ENCODE measurements around the gene CYP3A7. TPM values are rescaled to one million over a fixed set of nuclear protein-coding genes. Genes with fewer than 3 reads are reported as not detected.

CYP3A7 gene
- polyA plus RNA-seq, 1 of the 3 experiments (the other 2 are of a cell fraction), result not detected

DNA sequence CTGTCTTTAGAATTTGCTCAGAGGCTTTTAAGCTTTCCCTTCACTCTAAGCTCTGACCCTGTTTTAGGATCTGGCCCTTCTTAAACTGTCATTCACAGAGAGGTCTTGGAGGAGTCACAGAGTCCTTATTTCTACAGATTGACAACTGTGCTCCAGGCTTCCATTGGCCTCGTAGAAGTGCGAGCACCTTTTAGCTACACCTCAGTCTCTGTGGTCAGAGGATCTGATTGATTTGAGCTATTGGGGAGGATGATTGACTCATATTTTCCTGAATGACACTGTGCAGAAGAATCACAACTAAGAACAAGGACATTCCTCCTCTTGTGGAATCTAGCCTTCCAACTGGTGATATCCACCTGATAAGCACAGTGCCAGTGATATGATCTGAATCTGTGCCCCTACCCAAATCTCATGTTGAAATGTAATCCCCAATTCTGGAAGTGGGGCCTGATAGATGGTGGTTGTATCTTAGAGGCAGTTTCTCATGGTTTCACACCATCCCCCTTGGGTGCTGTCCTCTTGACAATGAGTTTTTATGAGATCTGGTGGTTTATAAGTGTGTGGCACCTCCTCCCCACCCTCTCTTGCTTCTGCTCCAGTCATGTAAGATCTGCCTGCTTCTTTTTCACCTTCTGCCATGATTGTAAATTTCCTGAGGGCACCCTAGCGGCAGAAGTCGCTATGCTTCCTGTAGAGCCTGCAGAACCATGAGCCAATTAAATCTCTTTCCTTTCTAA lies 3.2 kb downstream of the CYP3A7 start (continued):
- TF ChIP-seq FOSL2 (IDR thresholded peaks at IDR 0.05; ENCODE audit: borderline replicate concordance, low read depth), result no peak

- DNase-seq, result no peak
- no peaks in the 10 kb centered on the region for H4K20me1 ChIP-seq (ENCODE audit: insufficient read depth)
Measured at GRCh38 chr7:99730992-99731391, 4.0 kb downstream of the CYP3A7 start.

DNA sequence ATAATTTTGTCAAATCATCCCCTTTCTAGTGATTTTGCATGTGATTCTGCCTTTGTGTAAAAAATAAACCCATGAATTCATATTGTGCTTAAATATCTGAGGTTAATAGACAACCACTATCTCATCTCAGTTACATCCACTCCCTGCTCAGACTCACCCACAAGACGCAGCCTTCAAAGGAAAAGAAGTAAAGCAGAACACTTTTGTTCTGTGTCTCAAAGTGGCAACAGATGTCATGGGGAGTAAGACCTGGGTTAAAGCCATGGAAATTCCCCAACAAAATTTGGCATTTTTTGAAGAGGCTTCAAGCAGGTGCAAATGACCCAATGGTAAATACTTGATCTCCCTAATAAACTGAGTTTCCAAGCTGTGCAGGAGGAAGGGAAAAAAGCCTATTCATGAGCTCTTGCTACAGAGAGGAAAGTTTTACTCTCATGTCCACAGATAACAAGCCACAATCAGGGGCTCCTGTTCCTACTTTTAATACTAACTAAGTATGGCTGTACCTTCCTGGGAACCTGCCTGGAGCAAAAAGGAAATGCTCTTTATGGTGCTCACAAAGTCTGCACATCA lies 4.7 kb downstream of the CYP3A7 start:
- no peak overlapping the region for H3K27ac ChIP-seq (ENCODE audit: low read depth in 2 of 2, low read length in 1 of 2)
- H3K4me3 ChIP-seq (ENCODE audit: low read depth in 2 of 2, low read length in 1 of 2), result no peak overlapping the region
- no peak overlapping the region for H2AFZ ChIP-seq (ENCODE audit: low read depth)
- no peaks in the 10 kb centered on the region for H3K9me2 ChIP-seq
- CTCF ChIA-PET, result interaction anchor here (0.9 kb wide), 1 partner anchor 10 kb away, joined by 3 read pairs; no protein-coding TSS in a partner anchor
- H3F3A ChIP-seq (replicated peaks; ENCODE audit: insufficient read depth), result no peaks in the 10 kb centered on the region
- no peaks in the 10 kb centered on the region; the same call in 1 of the 2 replicates for H3K27me3 ChIP-seq (ENCODE audit: insufficient read depth)
- POLR2A ChIA-PET, result no interaction called here
- H3K4me1 ChIP-seq (ENCODE audit: control insufficient read depth in 1 of 2, insufficient read depth in 2 of 2, low read depth in 1 of 2, low read length in 1 of 2), result no peaks in the 10 kb centered on the region
- no peaks in the 10 kb centered on the region for H4K20me1 ChIP-seq (ENCODE audit: insufficient read depth)
- DNase-seq, result no peak
- H3K4me2 ChIP-seq, result no peak overlapping the region
- WGBS (ENCODE audit: low lambda C conversion rate), result 14% methylated on average over 1 of the region's 1 CpG
- H3K79me2 ChIP-seq (ENCODE audit: insufficient read depth), result no peaks in the 10 kb centered on the region
- H3K9ac ChIP-seq, result no peak overlapping the region
- no peak for TF ChIP-seq TEAD4 (IDR thresholded peaks at IDR 0.05; ENCODE audit: borderline replicate concordance, insufficient read depth)
- TF ChIP-seq MXI1 (IDR thresholded peaks at IDR 0.05; ENCODE audit: low read depth, low read length), result no peak
- no peaks in the 10 kb centered on the region for H3K9me3 ChIP-seq
- H3K36me3 ChIP-seq (replicated peaks in 1 of 2; ENCODE audit: control insufficient read depth in 1 of 2, insufficient read depth in 2 of 2, low read length in 1 of 2), result no peaks in the 10 kb centered on the region

More at GRCh38 chr7:99730992-99731391, 4.0 kb downstream of the CYP3A7 start:
- H3K36me3 ChIP-seq (replicated peaks in 1 of 2; ENCODE audit: control insufficient read depth in 1 of 2, insufficient read depth in 2 of 2, low read length in 1 of 2), result no peaks in the 10 kb centered on the region
- H2AFZ ChIP-seq (ENCODE audit: low read depth), result no peak overlapping the region
- no peaks in the 10 kb centered on the region for H3F3A ChIP-seq (replicated peaks; ENCODE audit: insufficient read depth)
- H3K4me2 ChIP-seq, result no peak overlapping the region
- H3K9me3 ChIP-seq, result no peaks in the 10 kb centered on the region
- CTCF ChIA-PET, result interaction anchor here (0.9 to 1.0 kb wide), 2 partner anchors 9 to 181 kb away, joined by 3 read pairs; no protein-coding TSS in a partner anchor
- H3K9ac ChIP-seq, result no peak overlapping the region
- 40% methylated on average over 3 of the region's 3 CpGs for WGBS (ENCODE audit: low lambda C conversion rate)
- H3K4me1 ChIP-seq (ENCODE audit: control insufficient read depth in 1 of 2, insufficient read depth in 2 of 2, low read depth in 1 of 2, low read length in 1 of 2), result no peaks in the 10 kb centered on the region
- H3K27ac ChIP-seq (ENCODE audit: low read depth in 2 of 2, low read length in 1 of 2), result no peak overlapping the region
- H3K9me2 ChIP-seq, result no peaks in the 10 kb centered on the region
- TF ChIP-seq, protein P1, sequence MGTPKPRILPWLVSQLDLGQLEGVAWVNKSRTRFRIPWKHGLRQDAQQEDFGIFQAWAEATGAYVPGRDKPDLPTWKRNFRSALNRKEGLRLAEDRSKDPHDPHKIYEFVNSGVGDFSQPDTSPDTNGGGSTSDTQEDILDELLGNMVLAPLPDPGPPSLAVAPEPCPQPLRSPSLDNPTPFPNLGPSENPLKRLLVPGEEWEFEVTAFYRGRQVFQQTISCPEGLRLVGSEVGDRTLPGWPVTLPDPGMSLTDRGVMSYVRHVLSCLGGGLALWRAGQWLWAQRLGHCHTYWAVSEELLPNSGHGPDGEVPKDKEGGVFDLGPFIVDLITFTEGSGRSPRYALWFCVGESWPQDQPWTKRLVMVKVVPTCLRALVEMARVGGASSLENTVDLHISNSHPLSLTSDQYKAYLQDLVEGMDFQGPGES (IDR thresholded peaks at IDR 0.05; ENCODE audit: low read depth, low read length), result no peak
- no peak for TF ChIP-seq SMC3 (IDR thresholded peaks at IDR 0.05; ENCODE audit: low read depth, low read length)
- TF ChIP-seq TAF1 (IDR thresholded peaks at IDR 0.05; ENCODE audit: borderline replicate concordance, low read depth, low read length), result no peak
- no peak for TF ChIP-seq RXRA (IDR thresholded peaks at IDR 0.05; ENCODE audit: borderline replicate concordance, low read depth)
- no peak for TF ChIP-seq USF1 (IDR thresholded peaks at IDR 0.05; ENCODE audit: borderline replicate concordance, low read depth)
- no peak for TF ChIP-seq MAX (IDR thresholded peaks at IDR 0.05; ENCODE audit: low read depth)
- no peaks in the 10 kb centered on the region; the same call in 1 of the 2 replicates for H3K27me3 ChIP-seq (ENCODE audit: insufficient read depth)
- POLR2A ChIA-PET, result no interaction called here
- no peaks in the 10 kb centered on the region for H3K79me2 ChIP-seq (ENCODE audit: insufficient read depth)
- no peak overlapping the region for H3K4me3 ChIP-seq (ENCODE audit: low read depth in 2 of 2, low read length in 1 of 2)

Data from SK-N-SH (cell line).